Psoas muscle (tissue), 8 donors: ENCODE measurements around the gene DNASE1. TPM values are rescaled to one million over a fixed set of nuclear protein-coding genes. Genes with fewer than 3 reads are reported as not detected.
A peak's percentile ranks its signal among the peaks of the same experiment; 100 is the strongest.

Source experiments
- ATAC-seq, 4 donors: fragments of 200-7000 bp; cut with Tn5 transposase; one replicate each; pipeline ENCODE4 v1.9.1; 2020; ENCODE audit warnings: moderate library complexity in 3 of 4, mild to moderate bottlenecking in 2 of 4
- DNase-seq, 2 donors: peaks; one replicate each; pipeline ENCODE4 v3.0.0-alpha.2; 2020
- H3K27ac ChIP-seq: fragments of 200-600 bp; one replicate; pipeline ENCODE4 v1.8.0; 2022
- H3K27me3 ChIP-seq, 3 donors: fragments of 200-600 bp in 1 of 3; one replicate each; pipeline versions ENCODE4 v1.6.1 to v1.8.0; 2013 to 2022; ENCODE audit warnings: low read length in 2 of 3, mild to moderate bottlenecking in 2 of 3, moderate library complexity in 1 of 3; ENCODE audit not compliant: insufficient read depth in 3 of 3
- H3K36me3 ChIP-seq, 2 donors: fragments of 200-600 bp in 1 of 2; one replicate each; pipeline versions ENCODE4 v1.6.1 to v1.8.0; 2013 to 2022; ENCODE audit warnings: low read depth in 1 of 2, mild to moderate bottlenecking in 1 of 2, moderate library complexity in 1 of 2; ENCODE audit not compliant: insufficient read depth in 1 of 2
- H3K4me1 ChIP-seq: fragments of 200-600 bp; one replicate; pipeline ENCODE4 v1.8.0; 2022
- H3K4me3 ChIP-seq: fragments of 200-600 bp; one replicate; pipeline ENCODE4 v1.8.0; 2022; ENCODE audit warnings: mild to moderate bottlenecking
- H3K9me3 ChIP-seq: fragments of 200-600 bp; one replicate; pipeline ENCODE4 v1.8.0; 2022
- WGBS, 3 donors: extraction: QIAGEN DNeasy Blood & Tissue Kit; methylation state at CpG; one replicate each; pipeline versions ENCODE4 v1.1.6 to v1.1.7; 2013; 5-methylcytosine and 5-hydroxymethylcytosine counted together
- intact Hi-C, 2 donors: fragments of 100-400 bp; cut with DNase I; formaldehyde crosslinking; loops; one replicate each; pipeline versions ENCODE4 v1.11.0 to v1.14.2; 2022
- polyA plus RNA-seq, 3 donors: library from polyadenylated mRNA; stranded (reverse); fragments of 200-250 nt; gene quantifications; one replicate each; pipeline ENCODE4 v1.2.3, GENCODE V29; 2013
- total RNA-seq, 4 donors: library from RNA; stranded (reverse); fragmentation: NEBNext Ultra II Directional in 2 of 4; extraction: Animal tissue kit (Norgen Biotek cat#: 25700) in 2 of 4; gene quantifications; one replicate each; pipeline versions ENCODE4 v1.2.1 to v1.2.4, GENCODE V29; 2021 to 2023
- TF ChIP-seq, protein P1 (sequence below): fragments of 200-600 bp; IDR thresholded peaks from one replicate; pipeline ENCODE4 v1.8.0; 2022; ENCODE audit warnings: antibody characterized with exemption
- donor health status: healthy with polysubstance abuse.
- donor health status: DM: no; HTN: no; CAD: no; lungs with moderate emphysema.
- donor health status: Bipolar disorder and iron deficiency.
- donor health status: healthy.
- donor health status: DM: yes; HTN: yes; CAD: no.
- donor health status: DM: no; HTN: no; CAD: no.
- donor health status: DM: no; HTN: no; CAD: no.
- donor health status: DM: yes; HTN: yes; CAD: no.

The DNASE1 gene
- total and polyA plus RNA-seq, 7 donors: 0.46 to 7.3 (median 3.1) TPM

- WGBS, 3 donors: 91 to 94% (median 93%) methylated on average over 7 of the region's 7 CpGs
- H3K4me1 ChIP-seq: peaks cover 7% of the 10 kb centered on the region
- H3K27me3 ChIP-seq: no peaks in the 10 kb centered on the region
- ATAC-seq (no peak), DNase-seq (peak in 1 of 2 donors; percentile 5)
- H3K9me3 ChIP-seq: no peaks in the 10 kb centered on the region
- TF ChIP-seq, protein P1, sequence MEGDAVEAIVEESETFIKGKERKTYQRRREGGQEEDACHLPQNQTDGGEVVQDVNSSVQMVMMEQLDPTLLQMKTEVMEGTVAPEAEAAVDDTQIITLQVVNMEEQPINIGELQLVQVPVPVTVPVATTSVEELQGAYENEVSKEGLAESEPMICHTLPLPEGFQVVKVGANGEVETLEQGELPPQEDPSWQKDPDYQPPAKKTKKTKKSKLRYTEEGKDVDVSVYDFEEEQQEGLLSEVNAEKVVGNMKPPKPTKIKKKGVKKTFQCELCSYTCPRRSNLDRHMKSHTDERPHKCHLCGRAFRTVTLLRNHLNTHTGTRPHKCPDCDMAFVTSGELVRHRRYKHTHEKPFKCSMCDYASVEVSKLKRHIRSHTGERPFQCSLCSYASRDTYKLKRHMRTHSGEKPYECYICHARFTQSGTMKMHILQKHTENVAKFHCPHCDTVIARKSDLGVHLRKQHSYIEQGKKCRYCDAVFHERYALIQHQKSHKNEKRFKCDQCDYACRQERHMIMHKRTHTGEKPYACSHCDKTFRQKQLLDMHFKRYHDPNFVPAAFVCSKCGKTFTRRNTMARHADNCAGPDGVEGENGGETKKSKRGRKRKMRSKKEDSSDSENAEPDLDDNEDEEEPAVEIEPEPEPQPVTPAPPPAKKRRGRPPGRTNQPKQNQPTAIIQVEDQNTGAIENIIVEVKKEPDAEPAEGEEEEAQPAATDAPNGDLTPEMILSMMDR: no peak
- peaks cover 0 to 4% of the 10 kb centered on the region in 2 donors for H3K36me3 ChIP-seq
- no peak overlapping the region for H3K4me3 ChIP-seq
- H3K27ac ChIP-seq: no peak overlapping the region
- intact Hi-C loops: no loop called here
These were observed 47.6 kb downstream of the DNASE1 start for GRCh38 chr16:3702082-3702481.

DNA sequence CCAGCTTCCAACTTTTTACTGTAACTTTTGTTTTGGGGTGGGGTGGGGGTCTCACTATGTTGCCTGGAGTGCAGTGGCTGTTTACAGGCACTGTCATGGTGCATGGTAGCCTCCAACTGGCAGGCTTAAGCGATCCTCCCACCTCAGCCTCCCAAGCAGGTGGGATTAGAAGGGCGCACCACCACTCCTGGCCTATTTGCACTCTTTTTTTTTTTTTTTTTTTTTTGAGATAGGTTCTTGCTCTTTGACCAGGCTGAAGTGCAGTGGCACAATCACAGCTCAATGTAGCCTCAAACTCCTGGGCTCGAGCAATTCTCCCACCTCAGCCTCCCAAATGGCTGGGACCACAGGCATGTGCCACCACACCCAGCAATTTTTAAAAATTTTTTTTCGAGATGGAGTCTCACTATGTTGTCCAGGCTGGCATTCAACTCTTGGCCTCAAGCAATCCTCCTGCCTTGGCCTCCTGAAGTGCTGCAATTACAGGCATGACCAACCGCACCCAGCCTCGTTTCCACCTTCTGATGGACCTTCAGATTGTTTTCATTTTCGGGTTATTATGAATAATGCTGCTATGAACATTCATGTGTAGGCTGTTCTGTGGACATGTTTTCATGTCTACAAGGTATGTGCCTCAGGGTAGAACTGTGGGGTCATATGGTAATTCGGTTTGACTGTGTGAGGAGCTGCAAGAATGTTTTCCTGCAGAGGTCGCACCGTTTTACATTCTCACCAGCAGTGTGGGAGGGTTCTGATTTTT lies 51.9 kb downstream of the DNASE1 start:
- 92 to 95% (median 95%) methylated on average over 10 of the region's 10 CpGs for WGBS, 3 donors
- H3K9me3 ChIP-seq: no peaks in the 10 kb centered on the region
- H3K36me3 ChIP-seq: peaks cover 0 to 4% of the 10 kb centered on the region in 2 donors
- intact Hi-C loops: no loop called here
- DNase-seq (peak in 1 of 2 donors; percentile 18), ATAC-seq (no peak)
- no peaks in the 10 kb centered on the region for H3K4me1 ChIP-seq
- H3K27ac ChIP-seq: no peak overlapping the region
- H3K27me3 ChIP-seq: no peaks in the 10 kb centered on the region
- H3K4me3 ChIP-seq: no peak overlapping the region
- TF ChIP-seq, protein P1: no peak

Other genes with a start within 250 kb of the DNASE1 start
- gene ZNF597, start 211.2 kb upstream of the DNASE1 start, total RNA-seq: 1 to 10 TPM in 3 of 4 donors, under 1 TPM in 1; 0.79 to 1.3 (median 1.2) TPM
- gene ZNF597, start 211.2 kb upstream of the DNASE1 start, polyA plus RNA-seq: 1 to 10 TPM in 1 of 3 donors, under 1 TPM in 2; 0.63 to 1.7 (median 0.98) TPM
- 10 to 100 TPM; 17.9 to 20.1 (median 19.0) TPM for gene NAA60, start 211.0 kb upstream of the DNASE1 start, total RNA-seq
- 10 to 100 TPM; 20.9 to 29.3 (median 23.4) TPM for gene NAA60, start 211.0 kb upstream of the DNASE1 start, polyA plus RNA-seq
- not detected for gene C16orf90, start 159.2 kb upstream of the DNASE1 start, total RNA-seq
- not detected for gene C16orf90, start 159.2 kb upstream of the DNASE1 start, polyA plus RNA-seq
- 10 to 100 TPM; 16.7 to 19.5 (median 17.9) TPM for gene CLUAP1, start 153.7 kb upstream of the DNASE1 start, total RNA-seq
- gene CLUAP1, start 153.7 kb upstream of the DNASE1 start, polyA plus RNA-seq: 10 to 100 TPM in 1 of 3 donors, 1 to 10 TPM in 2; 7.4 to 17.3 (median 8.2) TPM
- 1 to 10 TPM in 1 of 4 donors, under 1 TPM in 3; 0.47 to 1.4 (median 0.77) TPM for gene NLRC3, start 77.3 kb upstream of the DNASE1 start, total RNA-seq
- 1 to 10 TPM in 1 of 3 donors, under 1 TPM in 2; 0.25 to 1.3 (median 0.32) TPM for gene NLRC3, start 77.3 kb upstream of the DNASE1 start, polyA plus RNA-seq
- 1 to 10 TPM; 1.9 to 3.1 (median 2.5) TPM for gene SLX4, start 43.1 kb upstream of the DNASE1 start, total RNA-seq
- gene SLX4, start 43.1 kb upstream of the DNASE1 start, polyA plus RNA-seq: 1 to 10 TPM in 2 of 3 donors, under 1 TPM in 1; 0.87 to 4.1 (median 3.1) TPM
- 100 to 1,000 TPM; 112 to 162 (median 142) TPM for gene TRAP1, start 62.8 kb downstream of the DNASE1 start, total RNA-seq
- 100 to 1,000 TPM in 2 of 3 donors, 10 to 100 TPM in 1; 98.1 to 122 (median 112) TPM for gene TRAP1, start 62.8 kb downstream of the DNASE1 start, polyA plus RNA-seq
- 10 to 100 TPM; 44.1 to 54.9 (median 50.8) TPM for gene CREBBP, start 226.0 kb downstream of the DNASE1 start, total RNA-seq
- 10 to 100 TPM in 2 of 3 donors, 1 to 10 TPM in 1; 7.1 to 31.0 (median 10.1) TPM for gene CREBBP, start 226.0 kb downstream of the DNASE1 start, polyA plus RNA-seq